ENCODE results near the gene KCNN1.

GRCh38 chr19:17996826-17997316 is 30.0 kb downstream of the KCNN1 start:
- peak; percentile 77 to 95 for TF ChIP-seq CTCF (conservative IDR thresholded peaks at IDR 0.05 in 1 of 2, IDR thresholded peaks at IDR 0.05 in 1 of 2; ENCODE audit: low read depth in 1 of 2, low read length in 2 of 2)
- no peak for TF ChIP-seq EZH2 (IDR thresholded peaks at IDR 0.05; ENCODE audit: low read length, missing control alignments)
